Psoas muscle (tissue), 8 donors: ENCODE data around the gene AS3MT. TPM values are rescaled to one million over a fixed set of nuclear protein-coding genes. Genes with fewer than 3 reads are reported as not detected.

Source experiments
- ATAC-seq, 4 donors: fragments of 200-7000 bp; cut with Tn5 transposase; one replicate each; pipeline ENCODE4 v1.9.1; 2020; ENCODE audit warnings: moderate library complexity in 3 of 4, mild to moderate bottlenecking in 2 of 4
- DNase-seq, 2 donors: peaks; one replicate each; pipeline ENCODE4 v3.0.0-alpha.2; 2020
- H3K27ac ChIP-seq: fragments of 200-600 bp; one replicate; pipeline ENCODE4 v1.8.0; 2022
- H3K27me3 ChIP-seq, 3 donors: fragments of 200-600 bp in 1 of 3; one replicate each; pipeline versions ENCODE4 v1.6.1 to v1.8.0; 2013 to 2022; ENCODE audit warnings: low read length in 2 of 3, mild to moderate bottlenecking in 2 of 3, moderate library complexity in 1 of 3; ENCODE audit not compliant: insufficient read depth in 3 of 3
- H3K36me3 ChIP-seq, 2 donors: fragments of 200-600 bp in 1 of 2; one replicate each; pipeline versions ENCODE4 v1.6.1 to v1.8.0; 2013 to 2022; ENCODE audit warnings: low read depth in 1 of 2, mild to moderate bottlenecking in 1 of 2, moderate library complexity in 1 of 2; ENCODE audit not compliant: insufficient read depth in 1 of 2
- H3K4me1 ChIP-seq: fragments of 200-600 bp; one replicate; pipeline ENCODE4 v1.8.0; 2022
- H3K4me3 ChIP-seq: fragments of 200-600 bp; one replicate; pipeline ENCODE4 v1.8.0; 2022; ENCODE audit warnings: mild to moderate bottlenecking
- H3K9me3 ChIP-seq: fragments of 200-600 bp; one replicate; pipeline ENCODE4 v1.8.0; 2022
- WGBS, 3 donors: extraction: QIAGEN DNeasy Blood & Tissue Kit; methylation state at CpG; one replicate each; pipeline versions ENCODE4 v1.1.6 to v1.1.7; 2013; 5-methylcytosine and 5-hydroxymethylcytosine counted together
- intact Hi-C, 2 donors: fragments of 100-400 bp; cut with DNase I; formaldehyde crosslinking; loops; one replicate each; pipeline versions ENCODE4 v1.11.0 to v1.14.2; 2022
- polyA plus RNA-seq, 3 donors: library from polyadenylated mRNA; stranded (reverse); fragments of 200-250 nt; gene quantifications; one replicate each; pipeline ENCODE4 v1.2.3, GENCODE V29; 2013
- total RNA-seq, 4 donors: library from RNA; stranded (reverse); fragmentation: NEBNext Ultra II Directional in 2 of 4; extraction: Animal tissue kit (Norgen Biotek cat#: 25700) in 2 of 4; gene quantifications; one replicate each; pipeline versions ENCODE4 v1.2.1 to v1.2.4, GENCODE V29; 2021 to 2023
- TF ChIP-seq, protein P1 (sequence below): fragments of 200-600 bp; IDR thresholded peaks from one replicate; pipeline ENCODE4 v1.8.0; 2022; ENCODE audit warnings: antibody characterized with exemption
- donor health status: healthy with polysubstance abuse.
- donor health status: DM: no; HTN: no; CAD: no; lungs with moderate emphysema.
- donor health status: Bipolar disorder and iron deficiency.
- donor health status: healthy.
- donor health status: DM: yes; HTN: yes; CAD: no.
- donor health status: DM: no; HTN: no; CAD: no.
- donor health status: DM: no; HTN: no; CAD: no.
- donor health status: DM: yes; HTN: yes; CAD: no.

AS3MT gene
- total and polyA plus RNA-seq, 7 donors = 0.96 to 4.9 (median 2.2) TPM

DNA sequence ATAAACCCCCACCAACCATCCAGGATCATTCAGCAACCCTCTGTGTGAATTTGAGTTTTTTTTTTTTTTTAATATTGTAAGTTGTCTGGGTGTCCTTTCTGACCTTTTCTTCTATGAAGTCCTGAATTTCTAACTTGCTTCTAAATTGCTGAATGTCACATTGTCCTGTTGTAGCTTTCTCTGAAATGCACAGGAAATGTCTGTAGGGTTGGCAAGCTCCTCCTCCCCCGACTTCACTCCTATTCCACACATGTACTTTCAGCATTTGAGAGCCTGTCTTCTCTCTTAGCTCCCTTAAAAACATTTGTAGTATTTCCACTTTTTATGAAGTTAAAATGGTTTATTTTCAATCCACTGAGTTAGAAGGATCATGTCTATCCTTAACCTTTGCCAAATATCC, 45.5 kb downstream of the AS3MT start:
- TF ChIP-seq, protein P1, sequence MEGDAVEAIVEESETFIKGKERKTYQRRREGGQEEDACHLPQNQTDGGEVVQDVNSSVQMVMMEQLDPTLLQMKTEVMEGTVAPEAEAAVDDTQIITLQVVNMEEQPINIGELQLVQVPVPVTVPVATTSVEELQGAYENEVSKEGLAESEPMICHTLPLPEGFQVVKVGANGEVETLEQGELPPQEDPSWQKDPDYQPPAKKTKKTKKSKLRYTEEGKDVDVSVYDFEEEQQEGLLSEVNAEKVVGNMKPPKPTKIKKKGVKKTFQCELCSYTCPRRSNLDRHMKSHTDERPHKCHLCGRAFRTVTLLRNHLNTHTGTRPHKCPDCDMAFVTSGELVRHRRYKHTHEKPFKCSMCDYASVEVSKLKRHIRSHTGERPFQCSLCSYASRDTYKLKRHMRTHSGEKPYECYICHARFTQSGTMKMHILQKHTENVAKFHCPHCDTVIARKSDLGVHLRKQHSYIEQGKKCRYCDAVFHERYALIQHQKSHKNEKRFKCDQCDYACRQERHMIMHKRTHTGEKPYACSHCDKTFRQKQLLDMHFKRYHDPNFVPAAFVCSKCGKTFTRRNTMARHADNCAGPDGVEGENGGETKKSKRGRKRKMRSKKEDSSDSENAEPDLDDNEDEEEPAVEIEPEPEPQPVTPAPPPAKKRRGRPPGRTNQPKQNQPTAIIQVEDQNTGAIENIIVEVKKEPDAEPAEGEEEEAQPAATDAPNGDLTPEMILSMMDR = no peak
- no peak overlapping the region for H3K27ac ChIP-seq
- no peak overlapping the region for H3K4me3 ChIP-seq
- ATAC-seq = no peak
- DNase-seq = no peak
- intact Hi-C loops = loop anchor here (2.0 to 5.0 kb wide), 3 partner anchors 153 to 418 kb away; partner anchors contain the start of gene RPEL1 (in 1 of the 2)
- WGBS, 3 donors = 51 to 65% (median 62%) methylated on average over 1 of the region's 1 CpG
- H3K9me3 ChIP-seq = no peaks in the 10 kb centered on the region
- H3K4me1 ChIP-seq = peaks cover 12% of the 10 kb centered on the region
- H3K36me3 ChIP-seq = no peaks in the 10 kb centered on the region
- H3K27me3 ChIP-seq = no peaks in the 10 kb centered on the region

DNA sequence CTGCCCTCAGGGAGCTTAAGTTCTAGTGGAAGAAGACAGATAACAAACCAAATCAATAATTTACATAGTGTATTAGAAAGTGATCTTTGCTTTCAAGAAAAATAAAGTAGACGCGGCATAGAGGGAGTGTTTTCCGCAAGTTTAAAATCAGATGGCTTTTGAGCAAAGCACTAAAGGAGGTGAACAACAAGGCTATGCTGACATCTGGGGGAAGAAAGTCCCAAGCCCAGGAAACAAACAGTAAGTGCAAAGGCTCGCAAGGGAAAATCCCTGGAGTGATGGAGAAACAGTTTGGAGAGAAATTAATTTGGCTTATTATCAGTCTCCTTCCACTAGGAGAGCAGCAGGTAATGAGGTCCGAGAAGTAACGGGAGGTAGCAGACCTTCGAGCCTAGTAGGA, 46.9 kb downstream of the AS3MT start:
- intact Hi-C loops = loop anchor here (2.0 to 5.0 kb wide), 5 partner anchors 151 to 417 kb away; partner anchors contain the start of gene RPEL1 (in 1 of the 2)
- ATAC-seq (no peak), DNase-seq (no peak)
- Histone ChIP-seq H3K27me3 (no peaks in the 10 kb centered on the region), H3K9me3 (no peaks in the 10 kb centered on the region), H3K4me3 (no peak overlapping the region), H3K36me3 (no peaks in the 10 kb centered on the region), H3K27ac (no peak overlapping the region), H3K4me1 (peaks cover 26% of the 10 kb centered on the region)
- TF ChIP-seq, protein P1 = no peak
- WGBS, 3 donors = 74 to 80% (median 77%) methylated on average over 7 of the region's 7 CpGs

DNA sequence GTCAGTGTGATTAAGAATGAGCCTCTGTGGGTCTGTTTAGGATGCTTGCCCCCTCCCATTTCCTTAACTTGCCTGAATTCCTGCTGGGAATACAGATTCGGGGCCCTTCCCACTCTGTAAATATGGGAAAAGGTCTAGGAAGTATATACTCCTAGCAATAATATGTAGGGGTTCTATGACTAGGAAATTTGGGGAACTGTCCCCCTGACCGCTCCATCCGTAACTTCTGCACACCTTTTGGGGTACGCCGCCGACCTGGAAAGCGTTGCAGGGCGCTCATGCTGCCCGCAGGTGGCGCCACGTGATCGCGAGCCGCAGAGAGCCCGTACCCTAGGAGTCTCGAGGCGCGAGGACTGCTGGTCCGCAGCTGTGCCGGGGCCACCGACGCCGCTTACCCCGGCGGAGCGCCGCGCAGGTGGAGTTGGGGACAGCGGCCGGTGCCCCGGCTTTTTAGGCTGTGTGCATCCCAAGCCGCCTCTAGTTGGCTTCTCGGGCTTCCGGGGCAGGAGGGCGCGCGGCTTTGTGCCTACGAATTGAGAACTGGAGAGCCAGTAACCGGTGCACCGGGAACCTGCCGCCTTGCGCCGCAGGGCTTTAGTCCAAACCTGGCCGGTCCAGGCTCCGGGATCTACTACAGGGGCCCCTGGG, 48.2 kb downstream of the AS3MT start:
- peak overlapping the region; percentile 98 for H3K4me3 ChIP-seq
- no peaks in the 10 kb centered on the region for H3K36me3 ChIP-seq
- DNase-seq = peak; percentile 79 to 91
- ATAC-seq = peak; percentile 70 to 80 (median 74)
- intact Hi-C loops = loop anchor here (2.0 to 5.0 kb wide), 5 partner anchors 150 to 415 kb away; partner anchors contain the start of gene RPEL1 (in 1 of the 2)
- WGBS, 3 donors = 0% methylated on average over 45 of the region's 45 CpGs
- H3K27me3 ChIP-seq = no peaks in the 10 kb centered on the region
- no peaks in the 10 kb centered on the region for H3K9me3 ChIP-seq
- peaks cover 34% of the 10 kb centered on the region for H3K4me1 ChIP-seq
- TF ChIP-seq, protein P1 = peak; percentile 98
- peak overlapping the region; percentile 92 for H3K27ac ChIP-seq

DNA sequence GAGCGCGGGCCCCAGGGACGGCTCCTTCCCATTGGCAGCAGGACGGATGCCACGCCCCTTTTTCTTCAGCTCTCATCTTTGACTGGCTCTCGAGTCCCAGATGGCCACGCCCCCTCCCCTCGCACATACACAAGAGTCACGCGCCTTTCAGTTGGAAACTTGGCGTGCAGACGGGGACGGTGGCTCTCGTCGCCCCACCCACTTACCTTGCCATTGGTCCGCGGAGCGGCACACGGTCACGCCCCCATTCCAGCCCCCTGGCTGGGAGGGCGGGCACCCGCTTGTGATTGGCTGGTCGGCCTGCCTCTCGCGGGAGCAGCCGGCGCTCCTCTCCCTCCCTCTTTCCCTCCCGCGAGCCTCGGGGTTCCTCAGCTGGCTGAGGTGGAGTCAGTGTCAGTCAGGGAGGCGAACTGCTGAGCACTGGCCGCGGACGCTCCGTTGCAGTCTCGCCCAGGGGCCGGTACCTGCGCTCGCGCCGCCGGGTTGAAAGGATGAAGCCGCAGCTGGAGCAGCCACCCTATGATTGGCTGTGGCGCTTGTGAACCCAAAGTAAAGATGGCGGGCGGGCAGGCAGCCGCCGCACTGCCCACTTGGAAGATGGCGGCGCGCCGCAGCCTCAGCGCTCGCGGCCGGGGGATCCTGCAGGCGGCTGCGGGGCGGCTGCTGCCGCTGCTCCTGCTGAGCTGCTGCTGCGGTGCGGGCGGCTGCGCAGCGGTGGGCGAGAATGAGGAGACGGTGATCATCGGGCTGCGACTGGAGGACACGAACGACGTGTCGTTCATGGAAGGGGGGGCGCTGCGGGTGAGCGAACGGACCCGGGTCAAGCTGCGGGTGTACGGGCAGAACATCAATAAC, 48.9 kb downstream of the AS3MT start, which contains the start of gene CNNM2:
Gene CNNM2, plus strand, starts transcription at position 333 of the 855 bp plus-strand sequence. Its CDS starts 187 bp downstream, at position 520.
- H3K36me3 ChIP-seq = no peaks in the 10 kb centered on the region
- DNase-seq (peak; percentile 100), ATAC-seq (peak; percentile 96 to 98 (median 98))
- TF ChIP-seq, protein P1 = no peak
- H3K27me3 ChIP-seq = no peaks in the 10 kb centered on the region
- peak within 1 kb of the TSS; percentile 92 for H3K27ac ChIP-seq
- intact Hi-C loops = loop anchor here (2.0 to 5.0 kb wide), 5 partner anchors 149 to 415 kb away; partner anchors contain the start of gene RPEL1 (in 1 of the 2)
- peak within 1 kb of the TSS; percentile 98 for H3K4me3 ChIP-seq
- WGBS, 3 donors = 0 to 1% (median 0%) methylated on average over 74 to 80 of the region's 80 CpGs
- peaks cover 34% of the 10 kb centered on the region for H3K4me1 ChIP-seq
- H3K9me3 ChIP-seq = no peaks in the 10 kb centered on the region
